Activated naive CD8-positive, alpha-beta T cell treated with anti-CD3 and anti-CD28 coated beads, Interleukin-2, amount 50 U/mL, for 24 hours (primary cell): Measurements from ENCODE around the gene HHIPL1.

Source experiments
- ATAC-seq: fragments of 150-1000 bp; cut with Tn5 transposase; one replicate; pipeline ENCODE4 v1.10.0; 2021
- DNase-seq: peaks from one replicate; pipeline ENCODE4 v3.0.0; 2021
- H3K27ac Mint-ChIP-seq: one replicate; pipeline ENCODE4 v1.8.0; 2021; ENCODE audit warnings: mild to moderate bottlenecking, mixed read lengths
- H3K27me3 Mint-ChIP-seq: one replicate; pipeline ENCODE4 v1.8.0; 2021; ENCODE audit warnings: mixed read lengths
- H3K36me3 Mint-ChIP-seq: one replicate; pipeline ENCODE4 v1.8.0; 2021; ENCODE audit warnings: low read depth, mixed read lengths
- H3K4me1 Mint-ChIP-seq: one replicate; pipeline ENCODE4 v1.8.0; 2021; ENCODE audit warnings: mixed read lengths
- H3K4me3 Mint-ChIP-seq: one replicate; pipeline ENCODE4 v1.8.0; 2021; ENCODE audit warnings: mild to moderate bottlenecking, moderate library complexity, mixed read lengths
- H3K9me3 Mint-ChIP-seq: one replicate; pipeline ENCODE4 v1.8.0; 2021; ENCODE audit warnings: mixed read lengths

HHIPL1 gene

DNA sequence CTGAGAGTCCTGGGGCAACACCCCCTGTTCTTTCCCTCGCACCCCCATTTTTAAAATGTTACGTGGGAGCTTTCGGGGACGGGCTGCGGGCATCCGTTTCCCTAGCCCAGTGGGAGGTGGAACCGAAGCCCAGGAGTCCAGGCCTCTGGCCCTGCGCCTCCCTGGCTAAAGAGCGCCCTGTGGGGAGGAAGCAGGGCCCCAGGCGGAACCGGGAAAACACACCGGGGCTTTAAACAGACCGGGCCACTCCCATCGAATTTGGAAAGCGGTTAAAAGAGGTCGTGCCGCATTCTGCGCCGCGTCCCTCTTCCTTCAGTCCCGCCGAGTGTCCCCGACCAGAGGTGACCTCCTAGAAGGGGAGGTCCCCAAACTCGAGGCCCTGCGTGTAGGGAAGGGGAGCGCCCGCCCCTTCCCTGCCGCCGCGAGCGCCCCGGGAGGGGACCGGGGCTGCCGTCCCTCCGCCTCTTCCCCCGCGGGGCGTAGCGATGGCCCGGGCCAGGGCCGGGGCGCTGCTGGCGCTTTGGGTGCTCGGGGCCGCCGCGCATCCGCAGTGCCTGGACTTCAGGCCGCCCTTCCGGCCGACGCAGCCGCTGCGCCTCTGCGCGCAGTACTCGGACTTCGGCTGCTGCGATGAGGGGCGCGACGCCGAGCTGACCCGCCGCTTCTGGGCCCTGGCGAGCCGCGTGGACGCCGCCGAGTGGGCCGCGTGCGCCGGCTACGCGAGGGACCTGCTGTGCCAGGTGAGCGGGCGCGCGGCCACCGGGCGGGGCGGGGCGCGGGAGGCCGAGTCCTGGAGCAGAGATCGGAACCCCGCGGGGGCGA, at the start of gene HHIPL1:
Gene HHIPL1, plus strand, starts transcription at position 407 of the 822 bp plus-strand sequence. Its CDS starts 79 bp downstream, at position 486.
- ATAC-seq (no peak), DNase-seq (no peak)
- peaks cover 29% of the 10 kb centered on the region for H3K27me3 Mint-ChIP-seq
- H3K4me3 Mint-ChIP-seq, result no peak within 1 kb of the TSS
- no peaks in the 10 kb centered on the region for H3K36me3 Mint-ChIP-seq
- no peak within 1 kb of the TSS for H3K27ac Mint-ChIP-seq
- H3K4me1 Mint-ChIP-seq, result peaks cover 2% of the 10 kb centered on the region
- no peaks in the 10 kb centered on the region for H3K9me3 Mint-ChIP-seq

DNA sequence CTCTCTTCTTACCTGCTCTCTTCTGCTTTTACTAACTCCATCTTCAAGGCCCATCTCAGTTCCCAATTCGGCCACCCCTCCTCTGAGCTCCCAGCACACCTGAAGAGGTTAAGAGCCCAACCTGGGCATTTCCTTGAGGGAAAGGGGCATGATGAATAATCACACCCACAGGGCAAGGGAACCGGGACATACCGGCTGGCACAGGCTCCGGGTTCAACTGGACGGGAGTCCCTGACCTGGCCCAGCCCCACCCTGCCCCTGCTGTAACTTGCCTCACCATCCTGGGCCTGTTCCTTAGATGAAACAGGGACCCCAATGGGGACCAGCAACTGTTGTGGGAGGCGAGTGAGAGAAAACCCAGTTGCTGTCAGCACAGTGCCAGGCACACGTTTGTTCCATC, 49.4 kb upstream of the HHIPL1 start:
- no peaks in the 10 kb centered on the region for H3K9me3 Mint-ChIP-seq
- DNase-seq, result no peak
- H3K27ac Mint-ChIP-seq, result no peak overlapping the region
- H3K4me1 Mint-ChIP-seq, result peaks cover 13% of the 10 kb centered on the region
- H3K27me3 Mint-ChIP-seq, result no peaks in the 10 kb centered on the region
- no peak overlapping the region for H3K4me3 Mint-ChIP-seq
- no peak for ATAC-seq
- no peaks in the 10 kb centered on the region for H3K36me3 Mint-ChIP-seq

DNA sequence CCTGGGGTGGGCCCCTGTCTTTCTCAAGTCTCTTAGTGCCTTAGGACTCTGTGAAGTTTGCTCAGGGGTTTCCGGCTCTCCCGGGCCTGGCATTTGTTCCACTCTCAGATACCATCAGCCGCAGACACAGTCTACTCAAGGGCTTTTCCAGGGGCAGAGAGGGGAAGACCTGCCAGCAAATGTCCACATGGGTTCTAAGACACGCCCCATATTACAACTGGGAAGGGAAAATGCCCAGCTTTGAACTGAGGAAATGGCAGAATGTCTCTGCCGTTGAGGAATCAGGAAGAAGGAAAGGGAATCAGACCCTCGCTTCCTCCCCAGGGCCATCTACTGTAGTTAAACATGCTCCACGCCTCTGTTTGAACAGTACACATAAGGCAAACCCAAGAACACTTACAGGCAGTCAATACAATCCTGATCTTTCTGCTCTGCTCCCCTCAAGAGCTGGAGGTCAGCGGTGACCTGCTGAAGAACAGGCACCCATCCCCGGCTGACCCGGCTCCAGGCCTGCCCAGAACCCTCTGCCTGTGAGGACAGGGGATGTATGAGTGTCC, 48.8 kb upstream of the HHIPL1 start:
- no peak for ATAC-seq
- Mint-ChIP-seq H3K4me1 (peaks cover 15% of the 10 kb centered on the region), H3K27ac (no peak overlapping the region), H3K36me3 (no peaks in the 10 kb centered on the region), H3K9me3 (no peaks in the 10 kb centered on the region), H3K4me3 (no peak overlapping the region), H3K27me3 (no peaks in the 10 kb centered on the region)
- no peak for DNase-seq

DNA sequence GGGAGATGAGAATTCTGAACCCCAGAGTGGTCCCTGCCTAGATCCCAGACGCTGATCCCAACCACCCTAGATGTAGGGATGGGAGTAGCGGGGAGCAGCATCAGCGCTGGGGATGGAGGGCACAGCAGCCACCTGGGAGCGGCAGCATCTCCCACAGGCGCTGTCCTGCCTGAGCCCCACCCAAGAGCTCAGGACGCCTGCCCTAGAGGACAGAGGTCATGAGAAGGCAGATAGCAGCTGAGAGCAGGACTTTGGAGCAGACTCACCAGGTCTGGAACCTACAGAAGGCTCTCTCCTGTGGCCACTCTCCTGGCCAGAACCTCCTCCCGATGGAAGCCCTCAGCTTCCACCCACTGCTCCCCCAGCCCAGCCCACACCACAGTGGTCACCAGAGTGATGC, 48.2 kb upstream of the HHIPL1 start:
- Mint-ChIP-seq H3K36me3 (no peaks in the 10 kb centered on the region), H3K27ac (no peak overlapping the region), H3K4me1 (peaks cover 19% of the 10 kb centered on the region), H3K27me3 (no peaks in the 10 kb centered on the region), H3K9me3 (no peaks in the 10 kb centered on the region), H3K4me3 (no peak overlapping the region)
- DNase-seq (no peak), ATAC-seq (no peak)

DNA sequence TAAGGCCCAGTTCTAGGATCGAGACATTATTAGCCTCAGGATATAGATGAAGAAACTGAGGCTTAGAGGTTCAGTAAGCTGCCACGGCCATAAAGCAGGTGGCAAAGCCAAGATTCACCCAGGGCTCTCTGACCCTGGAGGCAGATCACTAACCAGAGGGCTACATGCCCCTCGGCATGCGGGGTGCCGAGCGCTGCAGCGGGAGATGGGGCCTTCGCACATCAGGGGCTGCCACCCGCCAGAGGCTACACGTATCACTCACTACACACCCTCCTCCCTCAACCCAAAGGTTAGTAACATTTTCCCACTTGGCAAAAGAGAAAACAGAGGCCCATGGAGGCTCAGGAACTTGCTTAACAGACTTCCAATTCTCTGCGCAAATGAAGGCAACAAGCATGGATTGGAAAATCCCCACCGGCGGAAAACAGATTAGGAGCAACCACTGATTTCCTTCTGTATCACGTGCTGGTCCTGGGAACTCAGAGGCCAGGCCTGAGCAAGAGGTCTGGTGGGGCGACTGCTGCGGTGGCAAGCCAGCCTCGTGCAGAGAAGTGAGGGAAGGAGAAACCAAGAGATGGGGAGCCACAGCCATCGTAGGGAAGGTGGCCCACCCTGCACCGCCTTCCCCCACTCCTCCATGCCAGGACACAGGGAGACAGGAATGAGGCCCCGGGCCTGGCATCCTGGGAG, 46.9 kb upstream of the HHIPL1 start:
- DNase-seq (no peak), ATAC-seq (no peak)
- no peaks in the 10 kb centered on the region for H3K36me3 Mint-ChIP-seq
- H3K4me1 Mint-ChIP-seq, result peaks cover 28% of the 10 kb centered on the region
- peaks cover 3% of the 10 kb centered on the region for H3K27me3 Mint-ChIP-seq
- H3K9me3 Mint-ChIP-seq, result no peaks in the 10 kb centered on the region
- no peak overlapping the region for H3K4me3 Mint-ChIP-seq
- H3K27ac Mint-ChIP-seq, result no peak overlapping the region

DNA sequence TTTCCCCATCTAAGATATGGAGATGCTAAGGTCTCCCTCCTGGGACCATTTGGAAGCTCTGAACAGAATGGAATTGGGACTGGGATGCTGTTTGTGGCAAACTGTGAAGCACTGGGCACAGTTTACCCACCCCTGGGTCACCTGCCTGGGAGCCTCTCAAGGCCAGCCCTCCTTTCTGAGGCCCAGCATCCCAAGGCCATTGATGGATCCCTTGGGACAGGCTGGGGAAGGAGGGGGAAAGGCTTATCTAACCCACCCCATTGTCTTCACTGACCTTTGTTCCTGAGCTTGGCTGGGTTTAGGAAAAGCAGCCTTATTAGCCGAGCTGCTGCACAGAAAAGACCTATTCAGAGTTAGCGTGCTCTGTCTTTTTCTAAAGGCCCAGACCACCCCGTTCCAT, 46.2 kb upstream of the HHIPL1 start:
- DNase-seq, result no peak
- Mint-ChIP-seq H3K4me1 (peaks cover 28% of the 10 kb centered on the region), H3K36me3 (no peaks in the 10 kb centered on the region), H3K27ac (no peak overlapping the region), H3K4me3 (no peak overlapping the region), H3K27me3 (peaks cover 3% of the 10 kb centered on the region), H3K9me3 (no peaks in the 10 kb centered on the region)
- no peak for ATAC-seq

DNA sequence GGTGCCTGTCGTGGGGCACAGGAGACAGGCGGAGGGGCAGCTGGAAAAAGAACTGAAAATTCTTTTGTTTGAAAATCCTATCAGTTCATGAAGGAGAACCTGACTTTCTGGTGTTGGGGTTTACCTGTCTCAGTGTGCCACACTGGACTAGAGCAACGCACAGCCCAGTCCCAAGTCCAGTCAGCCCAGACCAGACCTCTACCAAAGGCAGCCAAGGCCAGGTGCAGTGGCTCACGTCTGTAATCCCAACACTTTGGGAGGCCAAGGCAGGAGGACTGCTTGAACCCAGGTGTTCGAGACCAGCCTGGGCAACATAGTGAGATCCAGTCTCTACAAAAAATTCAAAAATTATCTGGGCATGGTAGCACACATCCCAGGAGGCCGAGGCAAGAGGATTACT, 45.5 kb upstream of the HHIPL1 start:
- no peak overlapping the region for H3K4me3 Mint-ChIP-seq
- H3K27me3 Mint-ChIP-seq, result peaks cover 3% of the 10 kb centered on the region
- H3K9me3 Mint-ChIP-seq, result no peaks in the 10 kb centered on the region
- H3K27ac Mint-ChIP-seq, result no peak overlapping the region
- no peak for DNase-seq
- no peaks in the 10 kb centered on the region for H3K36me3 Mint-ChIP-seq
- peaks cover 28% of the 10 kb centered on the region for H3K4me1 Mint-ChIP-seq
- no peak for ATAC-seq

DNA sequence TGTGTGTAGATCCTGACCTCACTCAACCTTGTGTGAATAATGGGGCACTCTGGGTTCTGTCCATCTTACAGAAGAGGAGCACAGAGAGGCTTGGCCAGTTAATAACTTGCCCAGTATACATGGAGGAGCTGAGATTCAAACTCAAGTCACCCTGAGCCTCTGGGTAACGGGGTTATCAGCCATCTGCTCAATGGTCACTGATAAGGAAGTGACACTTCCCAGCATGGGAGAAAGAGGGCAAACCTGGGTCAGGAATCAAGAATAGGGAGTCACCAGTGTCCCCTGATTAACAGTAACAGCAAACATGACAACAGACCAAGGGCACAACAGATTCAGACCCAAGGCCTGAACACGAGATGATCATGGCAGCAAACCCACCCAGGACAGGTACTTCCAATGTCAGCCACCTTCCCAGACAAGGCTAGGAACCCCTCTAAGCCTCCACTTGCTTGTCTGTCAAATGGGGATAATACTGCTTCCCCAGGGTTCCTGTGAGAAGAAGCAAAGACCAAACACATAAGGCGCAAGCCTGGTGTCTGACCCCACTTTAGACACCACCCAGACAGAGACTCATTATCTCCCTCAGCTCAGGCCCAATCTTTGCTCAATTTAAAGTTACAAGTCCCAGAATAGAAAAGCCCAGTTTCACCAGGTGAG, 44.6 kb upstream of the HHIPL1 start:
- no peak overlapping the region for H3K27ac Mint-ChIP-seq
- peaks cover 21% of the 10 kb centered on the region for H3K4me1 Mint-ChIP-seq
- ATAC-seq, result no peak
- peaks cover 3% of the 10 kb centered on the region for H3K27me3 Mint-ChIP-seq
- no peak for DNase-seq
- H3K4me3 Mint-ChIP-seq, result no peak overlapping the region
- no peaks in the 10 kb centered on the region for H3K36me3 Mint-ChIP-seq
- no peaks in the 10 kb centered on the region for H3K9me3 Mint-ChIP-seq

DNA sequence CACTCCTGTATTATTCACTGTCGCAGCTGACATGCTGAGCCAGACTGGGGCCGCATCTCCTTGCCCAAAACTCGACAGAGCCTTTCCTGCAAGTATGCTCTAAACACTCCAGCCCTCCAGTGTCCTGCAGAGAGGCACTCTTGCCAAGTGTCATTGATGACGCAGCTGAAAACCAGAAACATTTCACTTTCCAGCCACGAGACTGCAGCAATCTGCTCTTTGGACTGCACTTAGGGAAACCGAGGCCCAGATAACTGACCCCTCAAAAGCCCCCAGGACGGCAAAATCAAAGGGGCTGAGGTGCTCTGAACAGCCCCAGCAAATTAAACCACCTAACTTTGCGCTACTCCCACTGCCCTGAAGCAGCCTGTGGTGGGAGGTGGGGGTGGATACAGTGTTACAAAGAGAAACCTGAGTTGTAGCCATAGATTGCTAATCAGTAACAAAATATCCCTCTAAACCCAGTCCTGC, 43.5 kb upstream of the HHIPL1 start:
- ATAC-seq (no peak), DNase-seq (no peak)
- Mint-ChIP-seq H3K4me1 (peaks cover 22% of the 10 kb centered on the region), H3K36me3 (no peaks in the 10 kb centered on the region), H3K27me3 (peaks cover 3% of the 10 kb centered on the region), H3K27ac (no peak overlapping the region), H3K4me3 (no peak overlapping the region), H3K9me3 (no peaks in the 10 kb centered on the region)

DNA sequence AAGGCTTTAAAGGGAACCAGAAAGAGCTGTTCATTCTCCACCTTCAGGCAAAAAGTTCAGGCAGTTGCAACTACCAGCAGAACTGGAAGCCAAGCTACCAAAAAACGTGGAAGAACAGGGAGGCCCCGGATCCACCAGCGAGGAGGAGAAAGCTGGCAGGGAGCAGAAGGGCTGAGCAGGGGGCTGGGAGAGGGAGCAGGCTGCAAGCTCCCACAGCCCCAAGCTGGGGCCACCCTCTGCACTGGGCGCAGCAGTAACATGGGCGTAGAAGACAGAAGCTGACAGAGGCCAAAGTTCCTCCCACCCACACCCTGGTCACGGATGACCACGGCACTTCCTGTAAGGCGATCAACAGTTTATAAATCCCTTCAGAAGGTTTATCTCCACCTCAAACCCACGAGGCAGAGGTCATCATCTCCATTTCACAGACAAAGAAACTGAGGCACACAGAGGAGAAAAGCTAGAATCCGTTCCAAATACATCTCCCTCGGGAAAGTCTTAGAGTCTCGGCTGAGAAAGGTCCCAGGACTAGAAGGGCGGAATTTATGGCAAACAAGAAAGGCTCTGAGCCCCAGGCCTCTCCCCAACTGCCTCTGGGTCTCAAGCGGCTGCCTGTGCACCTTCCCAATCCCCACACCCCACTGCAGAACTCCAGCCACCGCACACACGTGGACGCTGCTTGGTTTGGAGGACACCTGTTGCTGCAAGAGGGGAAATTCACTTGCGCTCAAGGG, 42.7 kb upstream of the HHIPL1 start:
- Mint-ChIP-seq H3K27ac (no peak overlapping the region), H3K4me1 (peaks cover 21% of the 10 kb centered on the region), H3K4me3 (peak overlapping the region; percentile 53), H3K27me3 (peaks cover 3% of the 10 kb centered on the region), H3K36me3 (no peaks in the 10 kb centered on the region), H3K9me3 (no peaks in the 10 kb centered on the region)
- DNase-seq (peak; percentile 26), ATAC-seq (no peak)

DNA sequence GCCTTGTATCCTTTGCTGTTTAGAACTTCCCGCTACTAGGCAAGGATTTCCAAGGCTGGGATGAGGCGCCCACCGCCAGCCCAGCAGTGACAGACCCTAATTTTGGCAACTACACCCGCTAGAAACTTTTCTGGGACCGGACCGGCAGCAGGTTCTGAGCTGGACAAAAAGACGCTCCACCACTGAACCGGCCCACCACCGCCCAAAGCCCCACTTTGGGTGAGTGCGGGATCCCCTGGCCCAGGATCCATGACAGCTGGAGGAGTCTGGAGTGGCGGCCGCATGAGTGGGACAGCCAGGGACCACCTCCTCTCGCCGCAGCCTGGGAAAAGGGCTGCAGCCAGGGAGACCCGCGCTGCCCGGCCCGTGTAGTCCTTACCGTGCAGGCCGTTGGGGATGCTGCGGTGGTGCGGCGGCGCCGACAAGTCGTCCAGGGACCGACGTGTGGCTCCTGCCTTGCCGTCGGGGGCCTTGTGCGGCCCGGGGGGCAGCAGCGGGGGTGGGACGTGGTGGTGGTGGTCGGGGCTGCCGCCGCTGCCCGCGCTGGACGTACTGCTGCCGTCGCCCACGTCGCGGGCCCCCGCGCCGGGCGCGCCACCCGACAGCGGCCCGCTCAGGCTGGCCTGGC, 42.0 kb upstream of the HHIPL1 start:
- H3K27me3 Mint-ChIP-seq, result peaks cover 3% of the 10 kb centered on the region
- no peaks in the 10 kb centered on the region for H3K9me3 Mint-ChIP-seq
- DNase-seq (no peak), ATAC-seq (no peak)
- H3K4me1 Mint-ChIP-seq, result peaks cover 21% of the 10 kb centered on the region
- no peak overlapping the region for H3K27ac Mint-ChIP-seq
- peak overlapping the region; percentile 53 for H3K4me3 Mint-ChIP-seq
- no peaks in the 10 kb centered on the region for H3K36me3 Mint-ChIP-seq

DNA sequence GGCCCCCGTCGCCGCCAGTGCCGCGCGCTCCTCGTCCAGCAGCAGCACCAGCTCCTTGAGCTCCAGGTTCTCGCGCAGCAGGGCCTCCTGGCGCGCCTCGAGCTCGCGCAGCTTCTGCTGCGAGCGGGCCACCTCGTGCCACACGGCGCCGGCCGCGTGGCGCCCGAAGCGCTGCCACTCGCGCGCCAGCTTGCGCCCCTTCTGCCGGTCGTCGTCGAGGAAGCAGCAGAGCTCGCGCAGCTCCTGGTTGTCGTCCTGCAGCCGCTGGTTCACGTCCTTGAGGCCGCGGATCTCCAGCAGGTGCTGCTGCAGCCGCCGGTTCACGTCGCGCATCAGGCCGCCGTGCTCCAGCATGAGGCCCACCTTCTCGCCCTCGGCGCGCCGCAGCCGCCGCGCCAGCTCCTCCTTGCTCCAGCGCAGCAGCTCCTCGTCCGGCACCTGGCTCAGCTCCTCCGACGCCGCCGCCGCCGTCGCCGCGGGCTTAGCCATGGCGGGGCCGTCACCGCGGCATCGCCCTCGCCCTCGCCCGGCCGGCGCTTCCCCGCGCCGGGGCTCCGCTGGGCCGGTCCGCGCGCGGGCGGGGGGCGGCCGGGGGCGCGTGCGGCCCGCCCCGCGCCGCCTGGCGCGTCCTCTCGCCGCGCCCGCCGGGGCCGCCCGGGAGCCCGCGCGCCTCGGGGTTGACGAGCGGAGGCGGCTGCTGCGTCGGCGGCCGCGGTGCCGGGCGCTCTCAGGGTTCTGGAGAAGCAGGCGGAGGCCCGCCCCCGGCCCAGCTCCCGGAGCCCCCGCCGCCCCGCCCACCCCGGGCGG, 41.3 kb upstream of the HHIPL1 start, which contains the start of gene CCDC85C:
Gene CCDC85C, minus strand, starts transcription at position 737 of the 807 bp plus-strand sequence. Its CDS starts 248 bp downstream, at position 489.
- peak; percentile 0 for ATAC-seq
- peak; percentile 56 for DNase-seq
- Mint-ChIP-seq H3K36me3 (no peaks in the 10 kb centered on the region), H3K4me1 (peaks cover 21% of the 10 kb centered on the region), H3K9me3 (no peaks in the 10 kb centered on the region), H3K4me3 (peak within 1 kb of the TSS; percentile 78), H3K27ac (no peak within 1 kb of the TSS), H3K27me3 (peaks cover 3% of the 10 kb centered on the region)

DNA sequence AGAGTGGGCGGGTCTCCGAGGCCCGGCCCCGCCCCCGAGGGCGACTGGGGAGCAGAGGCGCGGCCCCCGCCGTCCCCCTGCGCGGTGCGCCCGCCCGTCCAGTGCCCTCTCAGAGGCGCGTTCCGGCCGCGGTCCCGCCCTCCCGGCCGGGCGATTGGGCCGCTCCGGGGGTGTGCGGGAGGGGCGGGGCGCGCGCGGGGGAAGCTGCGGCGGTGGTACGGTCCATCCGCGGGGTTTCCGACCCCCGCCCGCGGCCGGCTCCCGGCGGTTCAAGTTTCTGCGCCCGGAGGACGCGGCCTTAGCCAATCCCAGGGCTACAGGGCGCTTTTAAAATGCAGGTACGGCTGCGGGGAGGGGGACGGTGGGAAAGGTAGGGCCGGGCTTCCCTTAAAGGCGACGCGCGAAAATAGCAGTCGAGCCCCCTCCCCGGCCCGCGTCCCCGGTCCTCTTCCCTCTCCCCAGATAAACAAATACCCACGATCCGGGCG, 40.6 kb upstream of the HHIPL1 start:
- Mint-ChIP-seq H3K4me3 (peak overlapping the region; percentile 78), H3K4me1 (peaks cover 21% of the 10 kb centered on the region), H3K27me3 (peaks cover 3% of the 10 kb centered on the region), H3K27ac (no peak overlapping the region), H3K36me3 (no peaks in the 10 kb centered on the region), H3K9me3 (no peaks in the 10 kb centered on the region)
- DNase-seq (peak; percentile 92), ATAC-seq (peak; percentile 92)
